Testis (tissue), 3 donors: Measurements from ENCODE around the gene IGSF8. TPM values are rescaled to one million over a fixed set of nuclear protein-coding genes. Genes with fewer than 3 reads are reported as not detected.

Experiments
- DNase-seq: peaks from one replicate; pipeline ENCODE4 v3.0.0-alpha.2; 2019
- H3K27ac ChIP-seq, 2 donors: fragments of 200-600 bp; sonication (generic); one replicate each; pipeline ENCODE4 v1.5.1; 2019
- H3K27me3 ChIP-seq: fragments of 200-600 bp; sonication (generic); one replicate; pipeline ENCODE4 v1.5.1; 2019
- H3K36me3 ChIP-seq: fragments of 200-600 bp; sonication (generic); one replicate; pipeline ENCODE4 v1.5.1; 2017; ENCODE audit warnings: low read depth; ENCODE audit errors: missing control alignments
- H3K4me1 ChIP-seq: fragments of 200-600 bp; sonication (generic); one replicate; pipeline ENCODE4 v1.5.1; 2019
- H3K4me3 ChIP-seq, 2 donors: fragments of 200-600 bp; sonication (generic); one replicate each; pipeline ENCODE4 v1.5.1; 2017 to 2019
- H3K9me3 ChIP-seq: fragments of 200-600 bp; sonication (generic); one replicate; pipeline ENCODE4 v1.5.1; 2017
- CTCF ChIP-seq, 3 experiments: fragments of 450-650 bp in 2 of 3; fragments of 200-600 bp in 1 of 3; sonication (generic) in 1 of 3; IDR thresholded peaks; one replicate each; pipeline ENCODE4 v1.5.1; 2016 to 2019; ENCODE audit warnings: antibody characterized with exemption in 3 of 3, mild to moderate bottlenecking in 2 of 3, moderate library complexity in 1 of 3
- POLR2A ChIP-seq: fragments of 450-650 bp; IDR thresholded peaks from one replicate; pipeline ENCODE4 v1.6.1; 2017; ENCODE audit warnings: antibody characterized with exemption, mild to moderate bottlenecking, moderate library complexity
- WGBS, 2 donors: methylation state at CpG; one replicate each; pipeline ENCODE4 v1.1.5; 2018; 5-methylcytosine and 5-hydroxymethylcytosine counted together
- intact Hi-C: fragments of 100-400 bp; cut with DNase I; formaldehyde crosslinking; loops from one replicate; pipeline ENCODE4 v1.15.1; 2023; ENCODE audit warnings: low total_unique reads
- polyA plus RNA-seq: library from polyadenylated mRNA; stranded (reverse); fragments of 350-450 nt; fragmentation: Illumina TruSeq; extraction: RNeasy Lipid Tissue Mini Kit (QIAGEN cat#74804); gene quantifications from one replicate; pipeline ENCODE4 v1.2.3, GENCODE V29; 2014; ENCODE audit warnings: low read depth, low replicate concordance; ENCODE audit not compliant: insufficient read depth
- total RNA-seq, 2 donors: library from RNA; depleted of rRNA; stranded (reverse); fragments of >200 nt; gene quantifications; one replicate each; pipeline ENCODE4 v1.2.3, GENCODE V29; 2016

The IGSF8 gene
- total and polyA plus RNA-seq, 3 donors from 2014 or later, result 79.8 to 119 (median 104) TPM

- H3K9me3 ChIP-seq, result no peaks in the 10 kb centered on the region
- intact Hi-C loops, result no loop called here
- H3K4me3 ChIP-seq, result no peak overlapping the region
- 57 to 69% methylated on average over 2 of the region's 2 CpGs for WGBS, 2 donors
- H3K4me1 ChIP-seq, result no peaks in the 10 kb centered on the region
- H3K36me3 ChIP-seq, result no peaks in the 10 kb centered on the region
- H3K27me3 ChIP-seq, result no peaks in the 10 kb centered on the region
- TF ChIP-seq POLR2A (no peak), CTCF (IDR thresholded peaks at IDR 0.05) (no peak)
- no peak overlapping the region for H3K27ac ChIP-seq
- DNase-seq, result no peak
Observed at GRCh38 chr1:160075836-160076235, 22.6 kb downstream of the IGSF8 start.

DNA sequence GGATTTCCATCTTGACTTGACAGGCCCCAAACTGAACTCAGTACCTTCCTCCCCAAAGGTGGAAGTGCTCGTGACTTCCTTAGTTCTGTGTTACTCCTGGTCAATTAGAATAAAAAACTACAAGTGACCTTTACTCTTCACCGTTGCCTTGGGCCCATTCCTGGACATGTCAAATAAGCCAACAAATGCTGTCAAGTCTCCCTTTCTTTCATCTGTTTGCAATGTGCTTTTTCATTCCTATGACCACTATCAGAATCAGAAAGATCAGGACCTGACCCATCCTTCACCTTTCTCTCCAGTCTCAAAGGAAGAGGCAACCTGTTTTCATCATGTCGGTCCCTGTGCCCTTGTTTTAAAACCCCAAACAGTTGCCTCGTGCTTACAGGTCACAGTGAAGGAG lies 23.6 kb downstream of the IGSF8 start:
- Histone ChIP-seq H3K36me3 (no peaks in the 10 kb centered on the region), H3K27me3 (no peaks in the 10 kb centered on the region), H3K9me3 (no peaks in the 10 kb centered on the region), H3K4me3 (no peak overlapping the region), H3K27ac (no peak overlapping the region), H3K4me1 (peaks cover 4% of the 10 kb centered on the region)
- DNase-seq, result no peak
- intact Hi-C loops, result no loop called here
- TF ChIP-seq CTCF (IDR thresholded peaks at IDR 0.05) (no peak), POLR2A (no peak)
- 75 to 80% methylated on average over 4 of the region's 4 CpGs for WGBS, 2 donors

DNA sequence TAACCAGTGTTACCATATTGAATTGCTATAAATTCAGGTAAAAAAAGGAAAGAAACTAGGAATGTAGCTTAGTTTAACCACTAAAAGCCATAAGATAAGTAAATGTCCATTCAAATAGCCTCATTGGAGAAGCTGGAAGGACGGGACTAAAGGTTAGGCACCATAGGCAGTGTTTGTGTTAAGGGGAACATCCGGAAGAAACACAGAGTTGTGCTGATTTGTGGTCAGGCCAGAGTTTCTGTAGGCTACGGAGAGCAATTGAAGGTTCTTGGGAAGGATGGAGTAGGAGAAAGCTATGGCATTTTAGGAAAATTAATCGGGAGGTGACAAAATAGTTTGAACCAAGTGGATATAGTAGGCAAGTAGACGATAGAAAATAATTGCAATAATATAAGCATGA lies 27.1 kb downstream of the IGSF8 start:
- no peak for DNase-seq
- Histone ChIP-seq H3K27me3 (no peaks in the 10 kb centered on the region), H3K9me3 (no peaks in the 10 kb centered on the region), H3K36me3 (no peaks in the 10 kb centered on the region), H3K4me1 (peaks cover 4% of the 10 kb centered on the region), H3K4me3 (no peak overlapping the region), H3K27ac (no peak overlapping the region)
- intact Hi-C loops, result no loop called here
- 83 to 85% methylated on average over 5 of the region's 5 CpGs for WGBS, 2 donors
- TF ChIP-seq POLR2A, result no peak
- TF ChIP-seq CTCF (IDR thresholded peaks at IDR 0.05), result no peak

- WGBS, 2 donors, result 1 to 2% methylated on average over 38 to 39 of the region's 46 CpGs
- Histone ChIP-seq H3K4me1 (peaks cover 4% of the 10 kb centered on the region), H3K36me3 (no peaks in the 10 kb centered on the region), H3K9me3 (no peaks in the 10 kb centered on the region), H3K4me3 (peak overlapping the region; percentile 38 to 50), H3K27ac (no peak overlapping the region), H3K27me3 (no peaks in the 10 kb centered on the region)
- intact Hi-C loops, result no loop called here
- TF ChIP-seq POLR2A (no peak), CTCF (IDR thresholded peaks at IDR 0.05) (no peak)
- peak; percentile 84 for DNase-seq
Observed at GRCh38 chr1:160070243-160071163, 27.9 kb downstream of the IGSF8 start.
